Liver (tissue), 9 donors: ENCODE measurements around the gene RPP14. TPM values are rescaled to one million over a fixed set of nuclear protein-coding genes. Genes with fewer than 3 reads are reported as not detected.

Experiments
- DNase-seq: peaks from one replicate; pipeline ENCODE4 v3.0.0-alpha.2; 2017; ENCODE audit warnings: low spot score
- H3K27ac ChIP-seq, 2 donors: one replicate each; pipeline ENCODE4 v1.7.0; 2013; ENCODE audit warnings: inconsistent platforms in 2 of 2, low read length in 2 of 2, control low read depth in 1 of 2, low read depth in 1 of 2, mild to moderate bottlenecking in 1 of 2
- H3K27me3 ChIP-seq, 4 donors: one replicate each; pipeline versions ENCODE4 v1.6.1 to v1.7.0; 2013; ENCODE audit warnings: low read length in 3 of 4, inconsistent platforms in 1 of 4, mild to moderate bottlenecking in 1 of 4, moderate library complexity in 1 of 4; ENCODE audit not compliant: control insufficient read depth in 4 of 4, insufficient read depth in 4 of 4
- H3K36me3 ChIP-seq, 4 donors: one replicate each; pipeline versions ENCODE4 v1.6.1 to v1.7.0; 2013; ENCODE audit warnings: low read length in 3 of 4, mild to moderate bottlenecking in 3 of 4, low read depth in 1 of 4, moderate library complexity in 1 of 4; ENCODE audit not compliant: control insufficient read depth in 4 of 4, insufficient read depth in 3 of 4
- H3K4me1 ChIP-seq, 4 donors: one replicate each; pipeline versions ENCODE4 v1.6.1 to v1.7.0; 2013; ENCODE audit warnings: low read length in 3 of 4, mild to moderate bottlenecking in 3 of 4, moderate library complexity in 1 of 4; ENCODE audit not compliant: control insufficient read depth in 4 of 4, insufficient read depth in 4 of 4
- H3K4me3 ChIP-seq, 3 donors: one replicate each; pipeline versions ENCODE4 v1.6.1 to v1.7.0; 2013; ENCODE audit warnings: low read length in 3 of 3, control low read depth in 1 of 3, low read depth in 1 of 3, mild to moderate bottlenecking in 1 of 3
- H3K9ac ChIP-seq, 2 donors: one replicate each; pipeline ENCODE4 v1.7.0; 2013; ENCODE audit warnings: low read length in 2 of 2, mild to moderate bottlenecking in 2 of 2, moderate library complexity in 2 of 2, control low read depth in 1 of 2, low read depth in 1 of 2
- H3K9me3 ChIP-seq, 4 donors: one replicate each; pipeline versions ENCODE4 v1.6.1 to v1.7.0; 2013; ENCODE audit warnings: low read length in 3 of 4; ENCODE audit not compliant: control insufficient read depth in 4 of 4
- ATF3 ChIP-seq: IDR thresholded peaks from 2 replicates; pipeline ENCODE4 v1.6.1; 2016; ENCODE audit warnings: antibody characterized with exemption
- EGR1 ChIP-seq, 2 donors: IDR thresholded peaks; 2 replicates each; pipeline ENCODE4 v1.6.1; 2016 to 2018; ENCODE audit warnings: antibody characterized with exemption in 2 of 2, low read depth in 2 of 2
- FOXA1 ChIP-seq: IDR thresholded peaks from 2 replicates; pipeline ENCODE4 v1.6.1; 2016; ENCODE audit warnings: antibody characterized with exemption
- FOXA2 ChIP-seq: IDR thresholded peaks from 2 replicates; pipeline ENCODE4 v1.6.1; 2016; ENCODE audit warnings: antibody characterized with exemption
- GABPA ChIP-seq, 2 donors: IDR thresholded peaks in 1 of 2; conservative IDR thresholded peaks in 1 of 2; 2 replicates each; pipeline ENCODE4 v1.6.1; 2016; ENCODE audit warnings: antibody characterized with exemption in 2 of 2, mild to moderate bottlenecking in 1 of 2, moderate library complexity in 1 of 2
- HNF4A ChIP-seq, 2 donors: conservative IDR thresholded peaks; 2 replicates each; pipeline ENCODE4 v1.6.1; 2016; ENCODE audit warnings: antibody characterized with exemption in 2 of 2, mild to moderate bottlenecking in 2 of 2
- HNF4G ChIP-seq: IDR thresholded peaks from 2 replicates; pipeline ENCODE4 v1.6.1; 2016; ENCODE audit warnings: antibody characterized with exemption
- JUND ChIP-seq, 2 donors: IDR thresholded peaks; 2 replicates each; pipeline ENCODE4 v1.6.1; 2016; ENCODE audit warnings: antibody characterized with exemption in 2 of 2
- MAX ChIP-seq: IDR thresholded peaks from 2 replicates; pipeline ENCODE4 v1.6.1; 2016; ENCODE audit warnings: antibody characterized with exemption
- NR2F2 ChIP-seq: IDR thresholded peaks from 2 replicates; pipeline ENCODE4 v1.6.1; 2016; ENCODE audit warnings: antibody characterized with exemption
- RAD21 ChIP-seq, 2 donors: IDR thresholded peaks; 2 replicates each; pipeline ENCODE4 v1.6.1; 2016; ENCODE audit warnings: antibody characterized with exemption in 2 of 2, mild to moderate bottlenecking in 2 of 2
- REST ChIP-seq: IDR thresholded peaks from 2 replicates; pipeline ENCODE4 v1.6.1; 2016; ENCODE audit warnings: antibody characterized with exemption, mild to moderate bottlenecking
- RXRA ChIP-seq, 2 donors: IDR thresholded peaks; 2 replicates each; pipeline ENCODE4 v1.6.1; 2017 to 2018; ENCODE audit warnings: antibody characterized with exemption in 2 of 2, mild to moderate bottlenecking in 1 of 2
- SP1 ChIP-seq: IDR thresholded peaks from 2 replicates; pipeline ENCODE4 v1.6.1; 2018; ENCODE audit warnings: antibody characterized with exemption, mild to moderate bottlenecking
- TAF1 ChIP-seq: conservative IDR thresholded peaks from 2 replicates; pipeline ENCODE4 v1.6.1; 2016; ENCODE audit warnings: antibody characterized with exemption, mild to moderate bottlenecking
- YY1 ChIP-seq: IDR thresholded peaks from 2 replicates; pipeline ENCODE4 v1.6.1; 2016; ENCODE audit warnings: antibody characterized with exemption, mild to moderate bottlenecking
- ZBTB33 ChIP-seq: IDR thresholded peaks from 2 replicates; pipeline ENCODE4 v1.6.1; 2016; ENCODE audit warnings: antibody characterized with exemption
- WGBS: extraction: QIAGEN DNeasy Blood & Tissue Kit; methylation state at CpG from one replicate; pipeline ENCODE4 v1.1.7; 2013; 5-methylcytosine and 5-hydroxymethylcytosine counted together
- polyA plus RNA-seq, 2 donors: library from polyadenylated mRNA; stranded (reverse) in 1 of 2; unstranded in 1 of 2; fragments of 200-250 nt in 1 of 2; fragments of >200 nt in 1 of 2; fragmentation: Nextera tagmentation in 1 of 2; extraction: Ambion mirVana in 1 of 2; gene quantifications; one replicate each; pipeline versions ENCODE4 v1.2.1 to v1.2.3, GENCODE V29; 2013 to 2015
- total RNA-seq, 2 donors: library from RNA; depleted of rRNA; stranded (reverse); fragments of >200 nt; gene quantifications; one replicate each; pipeline ENCODE4 v1.2.3, GENCODE V29; 2014
- donor health status: healthy.
- donor health status: healthy.
- donor health status: healthy.
- donor health status: healthy.
- donor health status: healthy.

Gene RPP14
- total and polyA plus RNA-seq, 4 donors = 7.4 to 13.7 (median 10.1) TPM

- Histone ChIP-seq H3K4me1 (no peaks in the 10 kb centered on the region), H3K9me3 (no peaks in the 10 kb centered on the region), H3K36me3 (no peaks in the 10 kb centered on the region), H3K4me3 (no peak overlapping the region), H3K27ac (peak overlapping the region in 1 of 2 donors; percentile 29), H3K27me3 (no peaks in the 10 kb centered on the region), H3K9ac (no peak overlapping the region)
- 84% methylated on average over 8 of the region's 8 CpGs for WGBS
- DNase-seq = no peak
- TF ChIP-seq SP1 (no peak), FOXA2 (no peak), YY1 (no peak), JUND (IDR thresholded peaks at IDR 0.05) (no peak), EGR1 (IDR thresholded peaks at IDR 0.05; ENCODE audit: low read depth in 2 of 2) (no peak), RAD21 (IDR thresholded peaks at IDR 0.05) (no peak), RXRA (IDR thresholded peaks at IDR 0.05) (no peak), NR2F2 (no peak), ZBTB33 (no peak), MAX (no peak), GABPA (IDR thresholded peaks at IDR 0.05 in 1 of 2, conservative IDR thresholded peaks at IDR 0.05 in 1 of 2) (no peak), REST (no peak), TAF1 (no peak), ATF3 (no peak), HNF4A (conservative IDR thresholded peaks at IDR 0.05) (no peak), FOXA1 (no peak), HNF4G (no peak)
These were observed 47.9 kb downstream of the RPP14 start for GRCh38 chr3:58353722-58354553.

GRCh38 chr3:58355179-58355578 lies 49.1 kb downstream of the RPP14 start:
- H3K27ac ChIP-seq = no peak overlapping the region
- H3K4me3 ChIP-seq = no peak overlapping the region
- no peaks in the 10 kb centered on the region for H3K9me3 ChIP-seq
- H3K4me1 ChIP-seq = no peaks in the 10 kb centered on the region
- no peaks in the 10 kb centered on the region for H3K36me3 ChIP-seq
- WGBS = 89% methylated on average over 8 of the region's 8 CpGs
- H3K9ac ChIP-seq = no peak overlapping the region
- DNase-seq = no peak
- no peaks in the 10 kb centered on the region for H3K27me3 ChIP-seq
- TF ChIP-seq ZBTB33 = no peak
- TF ChIP-seq FOXA2 = no peak
- TF ChIP-seq RXRA (IDR thresholded peaks at IDR 0.05) = no peak
- no peak for TF ChIP-seq EGR1 (IDR thresholded peaks at IDR 0.05; ENCODE audit: low read depth in 2 of 2)
